Osteoblast (primary cell): ENCODE results near the gene OCSTAMP. TPM values are rescaled to one million over a fixed set of nuclear protein-coding genes. Genes with fewer than 3 reads are reported as not detected.

Experiments used
- DNase-seq: peaks from one replicate; pipeline ENCODE4 v3.0.0; 2011; ENCODE audit warnings: low spot score, mixed read lengths; ENCODE audit not compliant: insufficient read length; ENCODE audit errors: missing footprints
- H2AFZ ChIP-seq: 2 replicates; pipeline ENCODE4 v1.6.0; 2011; ENCODE audit warnings: mild to moderate bottlenecking, low read length
- H3K27ac ChIP-seq: 2 replicates; pipeline ENCODE4 v1.5.1; 2011; ENCODE audit warnings: mild to moderate bottlenecking, low read depth, low read length, moderate library complexity
- H3K27me3 ChIP-seq: 2 replicates; pipeline ENCODE4 v1.6.0; 2012; ENCODE audit warnings: mild to moderate bottlenecking, control low read depth, inconsistent platforms, low read length, moderate library complexity; ENCODE audit not compliant: insufficient read depth
- H3K36me3 ChIP-seq: 2 replicates; pipeline ENCODE4 v1.5.1; 2011; ENCODE audit warnings: mild to moderate bottlenecking, low read length, control low read depth, moderate library complexity; ENCODE audit not compliant: insufficient read depth
- H3K4me1 ChIP-seq: 2 replicates; pipeline ENCODE4 v1.5.1; 2011; ENCODE audit warnings: mild to moderate bottlenecking, low read length, control low read depth, moderate library complexity; ENCODE audit not compliant: insufficient read depth
- H3K4me2 ChIP-seq: 2 replicates; pipeline ENCODE4 v1.6.0; 2011; ENCODE audit warnings: mild to moderate bottlenecking, low read length; ENCODE audit not compliant: insufficient read depth
- H3K4me3 ChIP-seq: fragments of 200-600 bp; sonication (generic); 3 replicates; pipeline ENCODE4 v1.5.1; 2012; ENCODE audit warnings: mild to moderate bottlenecking, low read length, inconsistent platforms; ENCODE audit not compliant: insufficient read depth
- H3K79me2 ChIP-seq: 2 replicates; pipeline ENCODE4 v1.6.0; 2012; ENCODE audit warnings: mild to moderate bottlenecking, low read length, control low read depth, inconsistent platforms; ENCODE audit not compliant: insufficient read depth
- H3K9me3 ChIP-seq: 2 replicates; pipeline ENCODE4 v1.5.1; 2011; ENCODE audit warnings: low read depth, low read length, control low read depth
- H4K20me1 ChIP-seq: 2 replicates; pipeline ENCODE4 v1.6.0; 2012; ENCODE audit warnings: mild to moderate bottlenecking, low read length, control low read depth; ENCODE audit not compliant: insufficient read depth
- CTCF ChIP-seq: IDR thresholded peaks from 2 replicates; pipeline ENCODE4 v1.5.1; 2011; ENCODE audit warnings: mild to moderate bottlenecking, low read depth, low read length, moderate library complexity; ENCODE audit errors: extremely low read depth
- total RNA-seq: library from RNA; depleted of rRNA; stranded (reverse); fragments of >200 nt; gene quantifications from 2 replicates; pipeline ENCODE4 v1.2.3, GENCODE V29; 2012

The OCSTAMP gene
- total RNA-seq, 1 donor, result not detected

GRCh38 chr20:46573234-46573633, 22.8 kb upstream of the OCSTAMP start:
- Histone ChIP-seq H3K27me3 (peaks cover 3% of the 10 kb centered on the region), H2AFZ (no peak overlapping the region), H3K9me3 (no peaks in the 10 kb centered on the region), H3K4me2 (no peak overlapping the region), H3K79me2 (no peaks in the 10 kb centered on the region), H4K20me1 (no peaks in the 10 kb centered on the region), H3K4me1 (no peaks in the 10 kb centered on the region), H3K36me3 (no peaks in the 10 kb centered on the region), H3K27ac (no peak overlapping the region), H3K4me3 (no peak overlapping the region)
- no peak for TF ChIP-seq CTCF
- no peak for DNase-seq

- Histone ChIP-seq H2AFZ (no peak overlapping the region), H3K9me3 (no peaks in the 10 kb centered on the region), H4K20me1 (no peaks in the 10 kb centered on the region), H3K4me3 (no peak overlapping the region), H3K36me3 (no peaks in the 10 kb centered on the region), H3K27ac (no peak overlapping the region), H3K27me3 (peaks cover 3% of the 10 kb centered on the region), H3K79me2 (no peaks in the 10 kb centered on the region), H3K4me2 (no peak overlapping the region), H3K4me1 (no peaks in the 10 kb centered on the region)
- TF ChIP-seq CTCF, result no peak
- no peak for DNase-seq
Observed at GRCh38 chr20:46572790-46573189, 22.3 kb upstream of the OCSTAMP start.

GRCh38 chr20:46572153-46572552, 21.7 kb upstream of the OCSTAMP start:
- Histone ChIP-seq H3K27me3 (peaks cover 3% of the 10 kb centered on the region), H3K4me1 (no peaks in the 10 kb centered on the region), H3K79me2 (no peaks in the 10 kb centered on the region), H3K4me3 (no peak overlapping the region), H3K4me2 (no peak overlapping the region), H3K36me3 (no peaks in the 10 kb centered on the region), H2AFZ (no peak overlapping the region), H3K9me3 (no peaks in the 10 kb centered on the region), H3K27ac (no peak overlapping the region), H4K20me1 (no peaks in the 10 kb centered on the region)
- DNase-seq, result no peak
- TF ChIP-seq CTCF, result no peak

GRCh38 chr20:46571418-46571817, 21.0 kb upstream of the OCSTAMP start:
- no peak overlapping the region for H2AFZ ChIP-seq
- H3K27ac ChIP-seq, result no peak overlapping the region
- no peak for TF ChIP-seq CTCF

More at GRCh38 chr20:46571418-46571817, 21.0 kb upstream of the OCSTAMP start:
- no peaks in the 10 kb centered on the region for H3K4me1 ChIP-seq
- DNase-seq, result no peak
- H3K4me3 ChIP-seq, result no peak overlapping the region
- H3K4me2 ChIP-seq, result no peak overlapping the region
- H4K20me1 ChIP-seq, result no peaks in the 10 kb centered on the region
- H3K36me3 ChIP-seq, result no peaks in the 10 kb centered on the region
- H3K79me2 ChIP-seq, result no peaks in the 10 kb centered on the region
- H3K9me3 ChIP-seq, result no peaks in the 10 kb centered on the region
- peaks cover 3% of the 10 kb centered on the region for H3K27me3 ChIP-seq
